LNCAP (cell line): Measurements from ENCODE around the gene HOXD3.

ENCODE experiments used
- CTCF ChIP-seq: fragments of 450-650 bp; IDR thresholded peaks from 2 replicates; pipeline ENCODE4 v1.5.1; 2017; ENCODE audit warnings: mild to moderate bottlenecking

HOXD3 gene

GRCh38 chr2:176128982-176129796 lies 27.9 kb upstream of the HOXD3 start, which contains the start of gene HOXD8:
TSS of gene HOXD8 (plus strand) at chr2:176129705. CDS start at chr2:176130367, 662 bp downstream.
- no peak for TF ChIP-seq CTCF

GRCh38 chr2:176129813-176130146 lies 27.3 kb upstream of the HOXD3 start:
- no peak for TF ChIP-seq CTCF

GRCh38 chr2:176130147-176130956 lies 26.8 kb upstream of the HOXD3 start:
- no peak for TF ChIP-seq CTCF

- no peak for TF ChIP-seq CTCF
Measured at GRCh38 chr2:176130957-176131847, 25.9 kb upstream of the HOXD3 start.

GRCh38 chr2:176131848-176132158 lies 25.3 kb upstream of the HOXD3 start:
- TF ChIP-seq CTCF, result no peak

GRCh38 chr2:176132205-176133171 lies 24.6 kb upstream of the HOXD3 start:
- TF ChIP-seq CTCF, result no peak
